SK-N-SH (cell line): ENCODE measurements around the gene CD248. TPM values are rescaled to one million over a fixed set of nuclear protein-coding genes. Genes with fewer than 3 reads are reported as not detected.

ENCODE experiments used
- CTCF ChIA-PET: fragments of 300-600, 350-600 bp; formaldehyde crosslinking; extraction: SDS; loops from one replicate; lab custom pipeline; 2021; lab: Yijun Ruan, JAX
- POLR2A ChIA-PET: fragments of 350-600 bp; sonication (Branson Sonifier 250); formaldehyde crosslinking; extraction: SDS; loops from one replicate; lab custom pipeline; 2020; ENCODE audit warnings: antibody characterized with exemption, inconsistent platforms; lab: Yijun Ruan, JAX
- DNase-seq: peaks from one replicate; pipeline ENCODE4 v3.0.0; 2012
- H2AFZ ChIP-seq: fragments of 200-600 bp; sonication (generic); 2 replicates; pipeline ENCODE4 v1.8.1; 2016; ENCODE audit warnings: antibody characterized with exemption, mild to moderate bottlenecking, low read depth
- H3F3A ChIP-seq: fragments of 200-600 bp; sonication (generic); replicated peaks from 2 replicates; pipeline ENCODE3; 2016; ENCODE audit warnings: antibody characterized with exemption, mild to moderate bottlenecking; ENCODE audit not compliant: insufficient read depth
- H3K27ac ChIP-seq, 2 experiments: fragments of 200-500 bp in 1 of 2; fragments of 200-600 bp in 1 of 2; sonication (Bioruptor generic) in 1 of 2; sonication (generic), shearing (Covaris generic) in 1 of 2; 2 replicates each; pipeline versions ENCODE4 v1.5.1 to v1.6.1; 2014 to 2016; ENCODE audit warnings: low read depth in 2 of 2, inconsistent platforms in 1 of 2, low read length in 1 of 2, mild to moderate bottlenecking in 1 of 2, mixed read lengths in 1 of 2
- H3K27me3 ChIP-seq: fragments of 200-600 bp; sonication (generic), shearing (Covaris generic); 2 replicates; pipeline ENCODE4 v1.6.1; 2016; ENCODE audit warnings: mixed run types; ENCODE audit not compliant: insufficient read depth
- H3K36me3 ChIP-seq, 2 experiments: fragments of 200-500 bp in 1 of 2; fragments of 200-600 bp in 1 of 2; sonication (Bioruptor generic) in 1 of 2; sonication (generic) in 1 of 2; replicated peaks in 1 of 2; 2 replicates each; pipeline versions ENCODE3 to v1.5.1; 2014 to 2016; ENCODE audit warnings: low read length in 1 of 2, mild to moderate bottlenecking in 1 of 2; ENCODE audit not compliant: insufficient read depth in 2 of 2, control insufficient read depth in 1 of 2
- H3K4me1 ChIP-seq, 2 experiments: fragments of 200-500 bp in 1 of 2; fragments of 200-600 bp in 1 of 2; sonication (Bioruptor generic) in 1 of 2; sonication (generic), shearing (Covaris generic) in 1 of 2; 2 replicates each; pipeline versions ENCODE4 v1.5.1 to v1.6.1; 2014 to 2016; ENCODE audit warnings: low read depth in 1 of 2, low read length in 1 of 2, mixed run types in 1 of 2; ENCODE audit not compliant: insufficient read depth in 2 of 2, control insufficient read depth in 1 of 2
- H3K4me2 ChIP-seq: fragments of 200-600 bp; sonication (generic), shearing (Covaris generic); 2 replicates; pipeline ENCODE4 v1.6.1; 2017; ENCODE audit warnings: mixed run types
- H3K4me3 ChIP-seq, 2 experiments: fragments of 200-500 bp in 1 of 2; fragments of 200-600 bp in 1 of 2; sonication (Bioruptor generic) in 1 of 2; sonication (generic), shearing (Covaris generic) in 1 of 2; 2 replicates each; pipeline versions ENCODE4 v1.5.1 to v1.8.1; 2014 to 2016; ENCODE audit warnings: low read depth in 2 of 2, inconsistent platforms in 1 of 2, low read length in 1 of 2, mild to moderate bottlenecking in 1 of 2, mixed read lengths in 1 of 2, moderate library complexity in 1 of 2
- H3K79me2 ChIP-seq: fragments of 200-600 bp; sonication (generic); 2 replicates; pipeline ENCODE4 v1.8.1; 2017; ENCODE audit warnings: mild to moderate bottlenecking; ENCODE audit not compliant: insufficient read depth
- H3K9ac ChIP-seq: fragments of 200-600 bp; sonication (generic); 2 replicates; pipeline ENCODE4 v1.6.1; 2017; ENCODE audit warnings: mixed run types
- H3K9me2 ChIP-seq: fragments of 200-600 bp; sonication (generic); 2 replicates; pipeline ENCODE4 v1.6.1; 2017; ENCODE audit warnings: mixed run types
- H3K9me3 ChIP-seq: fragments of 200-600 bp; sonication (generic); 2 replicates; pipeline ENCODE4 v1.6.1; 2017; ENCODE audit warnings: mixed run types, mild to moderate bottlenecking, moderate library complexity
- H4K20me1 ChIP-seq: fragments of 200-600 bp; sonication (generic); 2 replicates; pipeline ENCODE4 v1.6.1; 2017; ENCODE audit warnings: mild to moderate bottlenecking, mixed run types; ENCODE audit not compliant: insufficient read depth
- CHD2 ChIP-seq: fragments of 150-350 bp; IDR thresholded peaks from 2 replicates; pipeline ENCODE4 v1.6.1; 2018; ENCODE audit warnings: low read length; ENCODE audit not compliant: partially characterized antibody
- ELF1 ChIP-seq: IDR thresholded peaks from 2 replicates; pipeline ENCODE4 v1.4.0; 2012
- EP300 ChIP-seq, 2 experiments: IDR thresholded peaks; 2 replicates each; pipeline versions ENCODE4 v1.4.0 to v1.6.1; 2012; ENCODE audit warnings: borderline replicate concordance in 1 of 2, low read depth in 1 of 2, low read length in 1 of 2
- EZH2phosphoT487 ChIP-seq: fragments of 200-600 bp; sonication (generic); IDR thresholded peaks from 2 replicates; pipeline ENCODE4 v1.6.1; 2017; ENCODE audit warnings: low read depth, mixed run types, mild to moderate bottlenecking, antibody characterized with exemption, moderate library complexity, borderline replicate concordance
- FOSL2 ChIP-seq: IDR thresholded peaks from 2 replicates; pipeline ENCODE4 v1.4.0; 2012; ENCODE audit warnings: low read depth, mild to moderate bottlenecking, moderate library complexity, borderline replicate concordance
- FOXM1 ChIP-seq: IDR thresholded peaks from 2 replicates; pipeline ENCODE4 v1.4.0; 2012; ENCODE audit warnings: low read depth, mild to moderate bottlenecking
- GABPA ChIP-seq: IDR thresholded peaks from 2 replicates; pipeline ENCODE4 v1.4.0; 2012; ENCODE audit warnings: low read depth, mild to moderate bottlenecking
- MXI1 ChIP-seq: IDR thresholded peaks from 2 replicates; pipeline ENCODE4 v1.6.1; 2012; ENCODE audit warnings: mild to moderate bottlenecking, low read depth, low read length, improper control_type of control experiment
- NRF1 ChIP-seq: IDR thresholded peaks from 2 replicates; pipeline ENCODE4 v1.6.1; 2012; ENCODE audit warnings: low read depth, mild to moderate bottlenecking, low read length
- POLR2AphosphoS5 ChIP-seq: IDR thresholded peaks from 2 replicates; pipeline ENCODE4 v1.6.1; 2012; ENCODE audit warnings: low read depth, low read length
- RAD21 ChIP-seq: IDR thresholded peaks from 2 replicates; pipeline ENCODE4 v1.6.1; 2012; ENCODE audit warnings: mild to moderate bottlenecking, low read length
- RFX5 ChIP-seq: IDR thresholded peaks from 2 replicates; pipeline ENCODE4 v1.6.1; 2012; ENCODE audit warnings: mild to moderate bottlenecking, improper control_type of control experiment, low read length
- SMC3 ChIP-seq: IDR thresholded peaks from 2 replicates; pipeline ENCODE4 v1.6.1; 2012; ENCODE audit warnings: low read depth, low read length, improper control_type of control experiment
- TAF1 ChIP-seq: IDR thresholded peaks from 2 replicates; pipeline ENCODE4 v1.6.1; 2012; ENCODE audit warnings: low read depth, mild to moderate bottlenecking, low read length, moderate library complexity, borderline replicate concordance
- TEAD4 ChIP-seq: IDR thresholded peaks from 2 replicates; pipeline ENCODE4 v1.4.0; 2012; ENCODE audit warnings: mild to moderate bottlenecking, borderline replicate concordance; ENCODE audit not compliant: insufficient read depth
- WGBS: methylation state at CpG from one replicate; pipeline ENCODE4 v1.1.6; 2017; ENCODE audit warnings: low lambda C conversion rate; 5-methylcytosine and 5-hydroxymethylcytosine counted together
- polyA plus RNA-seq, 3 experiments: library from polyadenylated mRNA; depleted of rRNA; stranded (reverse); fragments of >200 nt; gene quantifications; 2 replicates each; pipeline ENCODE4 v1.2.3, GENCODE V29; 2012
- TF ChIP-seq, protein P1 (sequence below): IDR thresholded peaks from 2 replicates; pipeline ENCODE4; 2012
- TF ChIP-seq, protein P2 (sequence below): fragments of 150-350 bp; IDR thresholded peaks from 2 replicates; pipeline ENCODE4 v1.6.1; 2016; ENCODE audit warnings: mild to moderate bottlenecking, low read depth, low read length
- TF ChIP-seq, protein P3 (sequence below): IDR thresholded peaks from 2 replicates; pipeline ENCODE4 v1.6.1; 2012; ENCODE audit warnings: mild to moderate bottlenecking, low read depth, low read length, moderate library complexity
- TF ChIP-seq, protein P4 (sequence below): fragments of 150-350 bp; IDR thresholded peaks from 2 replicates; pipeline ENCODE4 v1.6.1; 2017; ENCODE audit warnings: antibody characterized with exemption, low read length, low read depth, borderline replicate concordance

Gene CD248
- polyA plus RNA-seq, 1 of the 3 experiments (the other 2 are of a cell fraction) = 7.7 TPM

DNA sequence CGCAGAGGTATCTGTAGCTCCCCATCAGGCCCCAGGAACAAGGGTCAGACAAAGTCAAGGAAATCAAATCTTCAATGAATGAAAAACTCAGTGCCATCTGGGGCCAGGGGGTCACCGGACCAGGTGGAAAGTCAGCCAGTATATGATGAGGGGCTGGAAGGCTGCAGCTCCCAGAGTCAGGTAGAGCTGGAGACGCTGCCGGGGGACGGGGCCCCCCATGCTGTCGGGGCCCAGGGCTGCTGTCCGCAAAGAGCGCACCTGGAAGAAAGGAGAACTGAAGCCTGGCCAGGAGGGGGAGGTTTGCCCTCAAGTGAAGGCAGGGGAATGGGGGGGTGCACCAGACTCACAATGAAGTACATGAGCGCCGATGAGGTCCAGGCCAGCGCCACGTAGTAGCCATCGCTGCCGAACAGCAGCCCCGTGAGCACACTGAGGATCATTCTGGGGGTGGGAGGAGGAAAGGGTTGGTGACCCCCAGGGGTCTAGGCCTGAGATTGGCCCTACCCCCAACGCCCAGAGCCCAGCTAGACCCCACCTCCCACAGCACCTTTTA is 32.2 kb downstream of the CD248 start:
- CTCF ChIA-PET = interaction anchor here (0.7 to 8.2 kb wide), 4 partner anchors 15 to 62 kb away, joined by 3 to 111 read pairs (median 7); partner anchors contain the start of gene RAB1B

More for the DNA sequence above, 32.2 kb downstream of the CD248 start:
- DNase-seq = no peak
- Histone ChIP-seq H3K4me3 (no peak overlapping the region), H3K27ac (no peak overlapping the region; a peak in 1 of 4 replicates), H3K36me3 (peaks cover 0 to 36% of the 10 kb centered on the region in 2 experiments), H3K9me2 (no peaks in the 10 kb centered on the region), H3K9me3 (no peaks in the 10 kb centered on the region), H2AFZ (no peak overlapping the region), H3K9ac (no peak overlapping the region), H3F3A (peaks cover 20% of the 10 kb centered on the region), H3K4me1 (peaks cover 0 to 52% of the 10 kb centered on the region in 2 experiments; a peak in 1 of 4 replicates), H3K27me3 (no peaks in the 10 kb centered on the region), H3K79me2 (peaks cover 37% of the 10 kb centered on the region; the same call in 1 of the 2 replicates), H3K4me2 (no peak overlapping the region), H4K20me1 (peaks cover 18% of the 10 kb centered on the region)
- TF ChIP-seq, protein P1, sequence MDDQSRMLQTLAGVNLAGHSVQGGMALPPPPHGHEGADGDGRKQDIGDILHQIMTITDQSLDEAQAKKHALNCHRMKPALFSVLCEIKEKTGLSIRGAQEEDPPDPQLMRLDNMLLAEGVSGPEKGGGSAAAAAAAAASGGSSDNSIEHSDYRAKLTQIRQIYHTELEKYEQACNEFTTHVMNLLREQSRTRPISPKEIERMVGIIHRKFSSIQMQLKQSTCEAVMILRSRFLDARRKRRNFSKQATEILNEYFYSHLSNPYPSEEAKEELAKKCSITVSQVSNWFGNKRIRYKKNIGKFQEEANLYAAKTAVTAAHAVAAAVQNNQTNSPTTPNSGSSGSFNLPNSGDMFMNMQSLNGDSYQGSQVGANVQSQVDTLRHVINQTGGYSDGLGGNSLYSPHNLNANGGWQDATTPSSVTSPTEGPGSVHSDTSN = no peak
- TF ChIP-seq, protein P2, sequence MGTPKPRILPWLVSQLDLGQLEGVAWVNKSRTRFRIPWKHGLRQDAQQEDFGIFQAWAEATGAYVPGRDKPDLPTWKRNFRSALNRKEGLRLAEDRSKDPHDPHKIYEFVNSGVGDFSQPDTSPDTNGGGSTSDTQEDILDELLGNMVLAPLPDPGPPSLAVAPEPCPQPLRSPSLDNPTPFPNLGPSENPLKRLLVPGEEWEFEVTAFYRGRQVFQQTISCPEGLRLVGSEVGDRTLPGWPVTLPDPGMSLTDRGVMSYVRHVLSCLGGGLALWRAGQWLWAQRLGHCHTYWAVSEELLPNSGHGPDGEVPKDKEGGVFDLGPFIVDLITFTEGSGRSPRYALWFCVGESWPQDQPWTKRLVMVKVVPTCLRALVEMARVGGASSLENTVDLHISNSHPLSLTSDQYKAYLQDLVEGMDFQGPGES = no peak
- TF ChIP-seq TEAD4 (no peak), FOSL2 (no peak), RFX5 (no peak), TAF1 (no peak), NRF1 (no peak), EZH2phosphoT487 (no peak), EP300 (IDR thresholded peaks at IDR 0.05; ENCODE audit: borderline replicate concordance in 1 of 2, low read depth in 1 of 2, low read length in 1 of 2) (no peak), SMC3 (no peak), MXI1 (no peak), CHD2 (no peak), RAD21 (no peak), ELF1 (no peak), FOXM1 (no peak), POLR2AphosphoS5 (no peak), GABPA (no peak)
- TF ChIP-seq, protein P3, sequence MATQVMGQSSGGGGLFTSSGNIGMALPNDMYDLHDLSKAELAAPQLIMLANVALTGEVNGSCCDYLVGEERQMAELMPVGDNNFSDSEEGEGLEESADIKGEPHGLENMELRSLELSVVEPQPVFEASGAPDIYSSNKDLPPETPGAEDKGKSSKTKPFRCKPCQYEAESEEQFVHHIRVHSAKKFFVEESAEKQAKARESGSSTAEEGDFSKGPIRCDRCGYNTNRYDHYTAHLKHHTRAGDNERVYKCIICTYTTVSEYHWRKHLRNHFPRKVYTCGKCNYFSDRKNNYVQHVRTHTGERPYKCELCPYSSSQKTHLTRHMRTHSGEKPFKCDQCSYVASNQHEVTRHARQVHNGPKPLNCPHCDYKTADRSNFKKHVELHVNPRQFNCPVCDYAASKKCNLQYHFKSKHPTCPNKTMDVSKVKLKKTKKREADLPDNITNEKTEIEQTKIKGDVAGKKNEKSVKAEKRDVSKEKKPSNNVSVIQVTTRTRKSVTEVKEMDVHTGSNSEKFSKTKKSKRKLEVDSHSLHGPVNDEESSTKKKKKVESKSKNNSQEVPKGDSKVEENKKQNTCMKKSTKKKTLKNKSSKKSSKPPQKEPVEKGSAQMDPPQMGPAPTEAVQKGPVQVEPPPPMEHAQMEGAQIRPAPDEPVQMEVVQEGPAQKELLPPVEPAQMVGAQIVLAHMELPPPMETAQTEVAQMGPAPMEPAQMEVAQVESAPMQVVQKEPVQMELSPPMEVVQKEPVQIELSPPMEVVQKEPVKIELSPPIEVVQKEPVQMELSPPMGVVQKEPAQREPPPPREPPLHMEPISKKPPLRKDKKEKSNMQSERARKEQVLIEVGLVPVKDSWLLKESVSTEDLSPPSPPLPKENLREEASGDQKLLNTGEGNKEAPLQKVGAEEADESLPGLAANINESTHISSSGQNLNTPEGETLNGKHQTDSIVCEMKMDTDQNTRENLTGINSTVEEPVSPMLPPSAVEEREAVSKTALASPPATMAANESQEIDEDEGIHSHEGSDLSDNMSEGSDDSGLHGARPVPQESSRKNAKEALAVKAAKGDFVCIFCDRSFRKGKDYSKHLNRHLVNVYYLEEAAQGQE = no peak
- TF ChIP-seq, protein P4, sequence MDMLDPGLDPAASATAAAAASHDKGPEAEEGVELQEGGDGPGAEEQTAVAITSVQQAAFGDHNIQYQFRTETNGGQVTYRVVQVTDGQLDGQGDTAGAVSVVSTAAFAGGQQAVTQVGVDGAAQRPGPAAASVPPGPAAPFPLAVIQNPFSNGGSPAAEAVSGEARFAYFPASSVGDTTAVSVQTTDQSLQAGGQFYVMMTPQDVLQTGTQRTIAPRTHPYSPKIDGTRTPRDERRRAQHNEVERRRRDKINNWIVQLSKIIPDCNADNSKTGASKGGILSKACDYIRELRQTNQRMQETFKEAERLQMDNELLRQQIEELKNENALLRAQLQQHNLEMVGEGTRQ = no peak
- WGBS = 98% methylated on average over 16 of the region's 16 CpGs
- POLR2A ChIA-PET = no interaction called here
